MCF 10A (cell line): ENCODE results near the gene ARL14. TPM values are rescaled to one million over a fixed set of nuclear protein-coding genes. Genes with fewer than 3 reads are reported as not detected.

ENCODE experiments used
- BruUV-seq: library from RNA; stranded (reverse); fragments of 400-500 nt; replicated peaks from 2 replicates; lab custom pipeline; 2021; lab: Mats Ljungman, UMichigan
- CTCF ChIA-PET: fragments of 300-600 bp; sonication (Branson Sonifier 250); formaldehyde crosslinking; extraction: SDS; loops from one replicate; lab custom pipeline; 2021; ENCODE audit warnings: antibody characterized with exemption, inconsistent platforms; lab: Yijun Ruan, JAX
- POLR2A ChIA-PET: fragments of 300-600, 350-650 bp; sonication (Branson Sonifier 250); formaldehyde crosslinking; extraction: SDS; loops from one replicate; lab custom pipeline; 2020; ENCODE audit warnings: antibody characterized with exemption, inconsistent platforms; lab: Yijun Ruan, JAX
- DNase-seq: peaks from one replicate; pipeline ENCODE4 v3.0.0-alpha.2; 2018; ENCODE audit not compliant: unreplicated experiment
- H3K27ac Mint-ChIP-seq: one replicate; pipeline ENCODE4 v1.8.0; 2022; ENCODE audit warnings: mild to moderate bottlenecking, low read depth, mixed read lengths; ENCODE audit not compliant: unreplicated experiment
- H3K27me3 Mint-ChIP-seq: one replicate; pipeline ENCODE4 v1.8.0; 2022; ENCODE audit warnings: mixed read lengths; ENCODE audit not compliant: insufficient read depth, unreplicated experiment
- H3K36me3 Mint-ChIP-seq: one replicate; pipeline ENCODE4 v1.8.0; 2022; ENCODE audit warnings: mild to moderate bottlenecking, moderate library complexity, mixed read lengths; ENCODE audit not compliant: insufficient read depth, unreplicated experiment
- H3K4me1 Mint-ChIP-seq: one replicate; pipeline ENCODE4 v1.8.0; 2022; ENCODE audit warnings: mixed read lengths; ENCODE audit not compliant: insufficient read depth, unreplicated experiment
- H3K4me3 Mint-ChIP-seq: one replicate; pipeline ENCODE4 v1.8.0; 2022; ENCODE audit warnings: mild to moderate bottlenecking, moderate library complexity, mixed read lengths; ENCODE audit not compliant: unreplicated experiment
- H3K9me3 Mint-ChIP-seq: one replicate; pipeline ENCODE4 v1.8.0; 2022; ENCODE audit warnings: mixed read lengths; ENCODE audit not compliant: unreplicated experiment
- CTCF ChIP-seq: fragments of 200-600 bp; IDR thresholded peaks from one replicate; pipeline ENCODE4 v1.8.0; 2022; ENCODE audit warnings: antibody characterized with exemption, mild to moderate bottlenecking; ENCODE audit not compliant: unreplicated experiment
- intact Hi-C: fragments of 100-400 bp; cut with micrococcal nuclease; formaldehyde crosslinking; loops from 2 replicates; pipeline ENCODE4 v1.14.1; 2022
- total RNA-seq: library from RNA; stranded (reverse); gene quantifications from 2 replicates; pipeline ENCODE4 v1.2.3, GENCODE V29; 2022

The ARL14 gene
- total RNA-seq, 1 experiment from 2014 or later, result 0.72 TPM

GRCh38 chr3:160635213-160635612, 41.7 kb upstream of the ARL14 start:
- Mint-ChIP-seq H3K36me3 (no peaks in the 10 kb centered on the region), H3K27me3 (no peaks in the 10 kb centered on the region), H3K4me1 (no peaks in the 10 kb centered on the region), H3K27ac (no peak overlapping the region), H3K4me3 (no peak overlapping the region), H3K9me3 (no peaks in the 10 kb centered on the region)
- ChIA-PET POLR2A (interaction anchor here (0.6 kb wide), 1 partner anchor 761 kb away, joined by 3 read pairs; no protein-coding TSS in a partner anchor), CTCF (no interaction called here)
- intact Hi-C loops, result no loop called here
- no peak for TF ChIP-seq CTCF
- DNase-seq, result no peak
- BruUV-seq, result no TSS peak

GRCh38 chr3:160637086-160637485, 39.9 kb upstream of the ARL14 start:
- H3K36me3 Mint-ChIP-seq, result no peaks in the 10 kb centered on the region
- ChIA-PET POLR2A (interaction anchor here (1.4 kb wide), 1 partner anchor 11 kb away, joined by 3 read pairs; no protein-coding TSS in a partner anchor), CTCF (interaction anchor here (0.6 kb wide), 1 partner anchor 47 kb away, joined by 3 read pairs; no protein-coding TSS in a partner anchor)
- H3K27me3 Mint-ChIP-seq, result no peaks in the 10 kb centered on the region
- no peak overlapping the region for H3K4me3 Mint-ChIP-seq
- H3K9me3 Mint-ChIP-seq, result no peaks in the 10 kb centered on the region
- H3K27ac Mint-ChIP-seq, result no peak overlapping the region
- intact Hi-C loops, result no loop called here
- no peak for DNase-seq
- no peak for TF ChIP-seq CTCF
- H3K4me1 Mint-ChIP-seq, result peaks cover 6% of the 10 kb centered on the region
- no TSS peak for BruUV-seq

- DNase-seq, result no peak
- Mint-ChIP-seq H3K4me3 (no peak overlapping the region), H3K27ac (no peak overlapping the region), H3K4me1 (peaks cover 6% of the 10 kb centered on the region), H3K27me3 (no peaks in the 10 kb centered on the region), H3K9me3 (no peaks in the 10 kb centered on the region), H3K36me3 (no peaks in the 10 kb centered on the region)
- CTCF ChIA-PET, result interaction anchor here (1.0 kb wide), 1 partner anchor 71 kb away, joined by 3 read pairs; no protein-coding TSS in a partner anchor
- no TSS peak for BruUV-seq
- no peak for TF ChIP-seq CTCF
- POLR2A ChIA-PET, result no interaction called here
- intact Hi-C loops, result no loop called here
Observed at GRCh38 chr3:160638184-160638583, 38.8 kb upstream of the ARL14 start.

GRCh38 chr3:160641665-160642309, 35.2 kb upstream of the ARL14 start:
- no peak for TF ChIP-seq CTCF
- no peaks in the 10 kb centered on the region for H3K27me3 Mint-ChIP-seq
- no peaks in the 10 kb centered on the region for H3K36me3 Mint-ChIP-seq
- DNase-seq, result peak; percentile 65
- no TSS peak for BruUV-seq
- ChIA-PET CTCF (interaction anchor here (0.6 kb wide), 1 partner anchor 391 kb away, joined by 3 read pairs; no protein-coding TSS in a partner anchor), POLR2A (interaction anchor here (0.8 kb wide), 1 partner anchor 76 kb away, joined by 3 read pairs; the partner anchor contains the start of gene KPNA4)
- H3K9me3 Mint-ChIP-seq, result no peaks in the 10 kb centered on the region
- intact Hi-C loops, result loop anchor here (10.0 kb wide), 1 partner anchor 1227 kb away; no protein-coding TSS in a partner anchor
- peaks cover 6% of the 10 kb centered on the region for H3K4me1 Mint-ChIP-seq
- no peak overlapping the region for H3K4me3 Mint-ChIP-seq
- no peak overlapping the region for H3K27ac Mint-ChIP-seq
